HepG2 (cell line): ENCODE data around the gene UBAP1.

Source experiments
- CREM ChIP-seq, 2 experiments: sonication (generic) in 1 of 2; formaldehyde crosslinking in 1 of 2; IDR thresholded peaks; 2 replicates each; pipeline versions ENCODE4 v1.4.0 to v1.6.1; 2016 to 2020; ENCODE audit warnings: antibody characterized with exemption in 1 of 2, mild to moderate bottlenecking in 1 of 2, missing genetic modification reagents in 1 of 2
- HCFC1 ChIP-seq: fragments of 150-350 bp; IDR thresholded peaks from 2 replicates; pipeline ENCODE4 v1.6.1; 2014; ENCODE audit warnings: low read depth, low read length
- KDM5A ChIP-seq: fragments of 200-600 bp; sonication (generic); IDR thresholded peaks from 2 replicates; pipeline ENCODE4 v1.7.0; 2018; ENCODE audit warnings: antibody characterized with exemption, mild to moderate bottlenecking, low read length, borderline replicate concordance
- PCBP1 ChIP-seq: fragments of 200-400 bp; formaldehyde crosslinking; IDR thresholded peaks from 2 replicates; pipeline ENCODE4 v1.6.1; 2017; ENCODE audit warnings: mild to moderate bottlenecking, low read depth, low read length, borderline replicate concordance
- POLR2A ChIP-seq, 2 experiments: IDR thresholded peaks; 2 replicates each; pipeline ENCODE4 v1.6.1; 2011; ENCODE audit warnings: low read depth in 2 of 2, low read length in 2 of 2, mild to moderate bottlenecking in 1 of 2, moderate library complexity in 1 of 2; ENCODE audit not compliant: insufficient read depth in 1 of 2
- POLR2AphosphoS5 ChIP-seq: IDR thresholded peaks from 2 replicates; pipeline ENCODE4 v1.6.1; 2012; ENCODE audit warnings: low read depth, low read length
- RAD21 ChIP-seq: fragments of 450-650 bp; formaldehyde crosslinking; IDR thresholded peaks from 2 replicates; pipeline ENCODE4 v1.5.0; 2020; ENCODE audit warnings: mild to moderate bottlenecking
- SRSF1 ChIP-seq: fragments of 200-400 bp; formaldehyde crosslinking; optimal IDR thresholded peaks from 2 replicates; pipeline ENCODE3; 2017; ENCODE audit warnings: mild to moderate bottlenecking, low read depth, low read length, moderate library complexity
- ZNF274 ChIP-seq: sonication (generic); formaldehyde crosslinking; IDR thresholded peaks from 2 replicates; pipeline ENCODE4 v1.5.1; 2020; ENCODE audit warnings: mild to moderate bottlenecking, missing genetic modification reagents
- TF ChIP-seq, protein P1 (sequence below): sonication (generic); formaldehyde crosslinking; IDR thresholded peaks from 2 replicates; pipeline ENCODE4 v1.4.0; 2020; ENCODE audit warnings: missing genetic modification reagents
- TF ChIP-seq, protein P2 (sequence below): sonication (generic); formaldehyde crosslinking; IDR thresholded peaks from 2 replicates; pipeline ENCODE4 v1.5.1; 2020; ENCODE audit warnings: mild to moderate bottlenecking, missing genetic modification reagents
- TF ChIP-seq, protein P3 (sequence below): sonication (generic); formaldehyde crosslinking; IDR thresholded peaks from 2 replicates; pipeline ENCODE4 v1.5.0; 2020; ENCODE audit warnings: mild to moderate bottlenecking, missing genetic modification reagents, moderate library complexity
- TF ChIP-seq, protein P4 (sequence below): IDR thresholded peaks from 2 replicates; pipeline ENCODE4 v1.6.1; 2012; ENCODE audit warnings: inconsistent platforms

DNA sequence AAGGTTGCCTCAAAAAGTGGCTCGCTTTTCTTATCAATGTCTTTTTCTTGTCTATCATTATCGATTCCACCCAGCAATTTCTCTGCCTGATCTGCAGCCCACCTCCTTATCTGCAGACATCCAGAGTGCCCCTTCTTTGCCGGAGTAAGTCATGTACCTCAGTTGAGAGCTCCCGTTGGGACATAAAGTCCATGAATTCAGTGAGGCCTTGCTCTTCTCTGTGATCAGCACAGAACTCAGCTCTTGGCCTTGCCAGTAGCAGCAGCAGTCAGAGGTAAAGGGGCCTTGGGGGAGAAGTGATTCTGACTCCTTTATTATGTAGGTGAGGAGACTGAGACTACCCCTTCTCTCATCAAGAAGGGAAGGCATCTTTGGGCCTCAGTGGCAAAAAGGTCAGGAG, 27.4 kb upstream of the UBAP1 start:
- TF ChIP-seq, protein P1, sequence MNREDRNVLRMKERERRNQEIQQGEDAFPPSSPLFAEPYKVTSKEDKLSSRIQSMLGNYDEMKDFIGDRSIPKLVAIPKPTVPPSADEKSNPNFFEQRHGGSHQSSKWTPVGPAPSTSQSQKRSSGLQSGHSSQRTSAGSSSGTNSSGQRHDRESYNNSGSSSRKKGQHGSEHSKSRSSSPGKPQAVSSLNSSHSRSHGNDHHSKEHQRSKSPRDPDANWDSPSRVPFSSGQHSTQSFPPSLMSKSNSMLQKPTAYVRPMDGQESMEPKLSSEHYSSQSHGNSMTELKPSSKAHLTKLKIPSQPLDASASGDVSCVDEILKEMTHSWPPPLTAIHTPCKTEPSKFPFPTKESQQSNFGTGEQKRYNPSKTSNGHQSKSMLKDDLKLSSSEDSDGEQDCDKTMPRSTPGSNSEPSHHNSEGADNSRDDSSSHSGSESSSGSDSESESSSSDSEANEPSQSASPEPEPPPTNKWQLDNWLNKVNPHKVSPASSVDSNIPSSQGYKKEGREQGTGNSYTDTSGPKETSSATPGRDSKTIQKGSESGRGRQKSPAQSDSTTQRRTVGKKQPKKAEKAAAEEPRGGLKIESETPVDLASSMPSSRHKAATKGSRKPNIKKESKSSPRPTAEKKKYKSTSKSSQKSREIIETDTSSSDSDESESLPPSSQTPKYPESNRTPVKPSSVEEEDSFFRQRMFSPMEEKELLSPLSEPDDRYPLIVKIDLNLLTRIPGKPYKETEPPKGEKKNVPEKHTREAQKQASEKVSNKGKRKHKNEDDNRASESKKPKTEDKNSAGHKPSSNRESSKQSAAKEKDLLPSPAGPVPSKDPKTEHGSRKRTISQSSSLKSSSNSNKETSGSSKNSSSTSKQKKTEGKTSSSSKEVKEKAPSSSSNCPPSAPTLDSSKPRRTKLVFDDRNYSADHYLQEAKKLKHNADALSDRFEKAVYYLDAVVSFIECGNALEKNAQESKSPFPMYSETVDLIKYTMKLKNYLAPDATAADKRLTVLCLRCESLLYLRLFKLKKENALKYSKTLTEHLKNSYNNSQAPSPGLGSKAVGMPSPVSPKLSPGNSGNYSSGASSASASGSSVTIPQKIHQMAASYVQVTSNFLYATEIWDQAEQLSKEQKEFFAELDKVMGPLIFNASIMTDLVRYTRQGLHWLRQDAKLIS (CRISPR knock-in tag): no peak
- TF ChIP-seq ZNF274 (CRISPR knock-in tag) (no peak), SRSF1 (no peak), CREM (IDR thresholded peaks at IDR 0.05) (no peak), CREM (CRISPR knock-in tag; IDR thresholded peaks at IDR 0.05) (no peak), POLR2AphosphoS5 (no peak), RAD21 (CRISPR knock-in tag) (no peak), PCBP1 (no peak), POLR2A (IDR thresholded peaks at IDR 0.05; ENCODE audit: insufficient read depth in 1 of 2, low read depth in 2 of 2, low read length in 2 of 2) (no peak), KDM5A (no peak), HCFC1 (no peak)
- TF ChIP-seq, protein P2, sequence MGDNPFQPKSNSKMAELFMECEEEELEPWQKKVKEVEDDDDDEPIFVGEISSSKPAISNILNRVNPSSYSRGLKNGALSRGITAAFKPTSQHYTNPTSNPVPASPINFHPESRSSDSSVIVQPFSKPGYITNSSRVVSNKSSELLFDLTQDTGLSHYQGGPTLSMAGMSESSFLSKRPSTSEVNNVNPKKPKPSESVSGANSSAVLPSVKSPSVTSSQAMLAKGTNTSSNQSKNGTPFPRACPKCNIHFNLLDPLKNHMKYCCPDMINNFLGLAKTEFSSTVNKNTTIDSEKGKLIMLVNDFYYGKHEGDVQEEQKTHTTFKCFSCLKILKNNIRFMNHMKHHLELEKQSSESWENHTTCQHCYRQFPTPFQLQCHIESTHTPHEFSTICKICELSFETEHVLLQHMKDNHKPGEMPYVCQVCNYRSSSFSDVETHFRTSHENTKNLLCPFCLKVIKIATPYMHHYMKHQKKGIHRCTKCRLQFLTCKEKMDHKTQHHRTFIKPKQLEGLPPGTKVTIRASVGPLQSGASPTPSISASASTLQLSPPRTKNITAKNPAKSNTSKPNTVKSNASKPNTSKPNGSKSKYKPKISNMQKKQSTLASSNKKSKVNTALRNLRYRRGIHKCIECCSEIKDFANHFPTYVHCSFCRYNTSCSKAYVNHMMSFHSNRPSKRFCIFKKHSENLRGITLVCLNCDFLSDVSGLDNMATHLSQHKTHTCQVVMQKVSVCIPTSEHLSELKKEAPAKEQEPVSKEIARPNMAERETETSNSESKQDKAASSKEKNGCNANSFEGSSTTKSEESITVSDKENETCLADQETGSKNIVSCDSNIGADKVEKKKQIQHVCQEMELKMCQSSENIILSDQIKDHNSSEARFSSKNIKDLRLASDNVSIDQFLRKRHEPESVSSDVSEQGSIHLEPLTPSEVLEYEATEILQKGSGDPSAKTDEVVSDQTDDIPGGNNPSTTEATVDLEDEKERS: no peak
- TF ChIP-seq, protein P3, sequence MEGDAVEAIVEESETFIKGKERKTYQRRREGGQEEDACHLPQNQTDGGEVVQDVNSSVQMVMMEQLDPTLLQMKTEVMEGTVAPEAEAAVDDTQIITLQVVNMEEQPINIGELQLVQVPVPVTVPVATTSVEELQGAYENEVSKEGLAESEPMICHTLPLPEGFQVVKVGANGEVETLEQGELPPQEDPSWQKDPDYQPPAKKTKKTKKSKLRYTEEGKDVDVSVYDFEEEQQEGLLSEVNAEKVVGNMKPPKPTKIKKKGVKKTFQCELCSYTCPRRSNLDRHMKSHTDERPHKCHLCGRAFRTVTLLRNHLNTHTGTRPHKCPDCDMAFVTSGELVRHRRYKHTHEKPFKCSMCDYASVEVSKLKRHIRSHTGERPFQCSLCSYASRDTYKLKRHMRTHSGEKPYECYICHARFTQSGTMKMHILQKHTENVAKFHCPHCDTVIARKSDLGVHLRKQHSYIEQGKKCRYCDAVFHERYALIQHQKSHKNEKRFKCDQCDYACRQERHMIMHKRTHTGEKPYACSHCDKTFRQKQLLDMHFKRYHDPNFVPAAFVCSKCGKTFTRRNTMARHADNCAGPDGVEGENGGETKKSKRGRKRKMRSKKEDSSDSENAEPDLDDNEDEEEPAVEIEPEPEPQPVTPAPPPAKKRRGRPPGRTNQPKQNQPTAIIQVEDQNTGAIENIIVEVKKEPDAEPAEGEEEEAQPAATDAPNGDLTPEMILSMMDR: no peak
- TF ChIP-seq, protein P4, sequence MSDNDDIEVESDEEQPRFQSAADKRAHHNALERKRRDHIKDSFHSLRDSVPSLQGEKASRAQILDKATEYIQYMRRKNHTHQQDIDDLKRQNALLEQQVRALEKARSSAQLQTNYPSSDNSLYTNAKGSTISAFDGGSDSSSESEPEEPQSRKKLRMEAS: no peak
